ENCODE data around the gene ANXA1.

DNA sequence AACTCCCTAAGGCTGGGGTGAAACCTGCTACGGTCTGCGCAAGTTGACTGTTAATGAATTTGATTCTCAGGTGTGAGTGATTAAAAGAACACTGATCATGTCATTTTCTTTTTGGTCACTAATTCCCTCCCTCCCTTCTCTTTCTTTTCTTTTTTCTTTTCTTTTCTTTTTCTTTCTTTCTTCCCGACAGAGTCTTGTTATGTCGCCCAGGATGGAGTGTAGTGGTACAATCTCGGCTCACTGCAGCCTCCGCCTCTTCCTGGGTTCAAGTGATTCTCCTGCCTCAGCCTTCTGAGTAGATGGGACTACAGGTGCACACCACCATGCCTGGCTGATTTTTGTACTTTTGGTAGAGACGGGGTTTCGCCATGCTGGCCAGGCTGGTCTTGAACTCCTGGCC is 2.6 kb downstream of the ANXA1 start:
- TF ChIP-seq EZH2phosphoT487 (IDR thresholded peaks at IDR 0.05; ENCODE audit: borderline replicate concordance) (no peak), EZH2 (IDR thresholded peaks at IDR 0.05) (no peak), SP1 (IDR thresholded peaks at IDR 0.05; ENCODE audit: low read depth) (no peak), FOSL1 (IDR thresholded peaks at IDR 0.05; ENCODE audit: low read depth) (no peak), POLR2A (IDR thresholded peaks at IDR 0.05; ENCODE audit: borderline replicate concordance, extremely low read depth, insufficient read depth, insufficient read length) (no peak), TCF7L2 (IDR thresholded peaks at IDR 0.05; ENCODE audit: borderline replicate concordance, extremely low read depth, insufficient read depth, insufficient read length) (no peak), CEBPB (IDR thresholded peaks at IDR 0.05; ENCODE audit: low read depth) (no peak), RAD21 (IDR thresholded peaks at IDR 0.05; ENCODE audit: low read depth) (no peak), POLR2AphosphoS5 (IDR thresholded peaks at IDR 0.05; ENCODE audit: low read depth, low read length) (no peak), JUND (IDR thresholded peaks at IDR 0.05) (0 out of 2 replicates have a peak, but pooled peaks have one; percentile 1), ZNF274 (IDR thresholded peaks at IDR 0.05; ENCODE audit: low read depth, low read length) (no peak)
- TF ChIP-seq, protein P1, sequence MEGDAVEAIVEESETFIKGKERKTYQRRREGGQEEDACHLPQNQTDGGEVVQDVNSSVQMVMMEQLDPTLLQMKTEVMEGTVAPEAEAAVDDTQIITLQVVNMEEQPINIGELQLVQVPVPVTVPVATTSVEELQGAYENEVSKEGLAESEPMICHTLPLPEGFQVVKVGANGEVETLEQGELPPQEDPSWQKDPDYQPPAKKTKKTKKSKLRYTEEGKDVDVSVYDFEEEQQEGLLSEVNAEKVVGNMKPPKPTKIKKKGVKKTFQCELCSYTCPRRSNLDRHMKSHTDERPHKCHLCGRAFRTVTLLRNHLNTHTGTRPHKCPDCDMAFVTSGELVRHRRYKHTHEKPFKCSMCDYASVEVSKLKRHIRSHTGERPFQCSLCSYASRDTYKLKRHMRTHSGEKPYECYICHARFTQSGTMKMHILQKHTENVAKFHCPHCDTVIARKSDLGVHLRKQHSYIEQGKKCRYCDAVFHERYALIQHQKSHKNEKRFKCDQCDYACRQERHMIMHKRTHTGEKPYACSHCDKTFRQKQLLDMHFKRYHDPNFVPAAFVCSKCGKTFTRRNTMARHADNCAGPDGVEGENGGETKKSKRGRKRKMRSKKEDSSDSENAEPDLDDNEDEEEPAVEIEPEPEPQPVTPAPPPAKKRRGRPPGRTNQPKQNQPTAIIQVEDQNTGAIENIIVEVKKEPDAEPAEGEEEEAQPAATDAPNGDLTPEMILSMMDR (IDR thresholded peaks at IDR 0.05 in 2 of 3, conservative IDR thresholded peaks at IDR 0.05 in 1 of 3; ENCODE audit: borderline replicate concordance in 1 of 3, insufficient read depth in 1 of 3, low read depth in 2 of 3, low read length in 2 of 3): no peak
- TF ChIP-seq, protein P2, sequence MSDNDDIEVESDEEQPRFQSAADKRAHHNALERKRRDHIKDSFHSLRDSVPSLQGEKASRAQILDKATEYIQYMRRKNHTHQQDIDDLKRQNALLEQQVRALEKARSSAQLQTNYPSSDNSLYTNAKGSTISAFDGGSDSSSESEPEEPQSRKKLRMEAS (IDR thresholded peaks at IDR 0.05): no peak
